Measurements from ENCODE around the gene OLFM4.
"Not testable (repeated sequence)": the region's sequence is repeated elsewhere in the genome, so short reads cannot be mapped to it uniquely, and the experiment has no call there.

Gene OLFM4

DNA sequence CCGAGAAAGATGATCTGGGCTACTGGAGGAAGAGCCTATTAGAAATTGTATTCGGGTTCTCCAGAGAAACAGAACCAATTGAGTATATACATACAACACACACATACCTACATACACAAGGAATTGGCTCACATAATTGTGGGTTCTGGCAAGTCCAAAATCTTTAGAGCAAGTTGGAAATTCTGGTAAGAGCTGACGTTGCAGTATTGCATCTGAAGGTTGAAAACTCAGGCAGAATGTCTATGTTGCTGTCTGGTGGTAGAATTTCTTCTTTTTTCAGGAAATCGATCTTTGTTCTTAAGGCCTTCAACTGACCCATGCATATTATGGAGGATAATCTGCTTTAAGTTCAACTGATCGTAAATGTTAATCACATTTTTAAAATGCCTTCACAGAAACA, 15.5 kb upstream of the OLFM4 start:
- TF ChIP-seq ZNF324 (tag by site-specific recombination; IDR thresholded peaks at IDR 0.05) (no peak), ZNF701 (tag by site-specific recombination; IDR thresholded peaks at IDR 0.05) (no peak), ZNF311 (tag by site-specific recombination; IDR thresholded peaks at IDR 0.05; ENCODE audit: borderline replicate concordance) (no peak), ZNF843 (tag by site-specific recombination; IDR thresholded peaks at IDR 0.05) (no peak), ZNF501 (tag by site-specific recombination; IDR thresholded peaks at IDR 0.05) (no peak), ZNF596 (tag by site-specific recombination; IDR thresholded peaks at IDR 0.05) (no peak), ZNF658 (tag by site-specific recombination; IDR thresholded peaks at IDR 0.05) (no peak)
- TF ChIP-seq, protein P1, sequence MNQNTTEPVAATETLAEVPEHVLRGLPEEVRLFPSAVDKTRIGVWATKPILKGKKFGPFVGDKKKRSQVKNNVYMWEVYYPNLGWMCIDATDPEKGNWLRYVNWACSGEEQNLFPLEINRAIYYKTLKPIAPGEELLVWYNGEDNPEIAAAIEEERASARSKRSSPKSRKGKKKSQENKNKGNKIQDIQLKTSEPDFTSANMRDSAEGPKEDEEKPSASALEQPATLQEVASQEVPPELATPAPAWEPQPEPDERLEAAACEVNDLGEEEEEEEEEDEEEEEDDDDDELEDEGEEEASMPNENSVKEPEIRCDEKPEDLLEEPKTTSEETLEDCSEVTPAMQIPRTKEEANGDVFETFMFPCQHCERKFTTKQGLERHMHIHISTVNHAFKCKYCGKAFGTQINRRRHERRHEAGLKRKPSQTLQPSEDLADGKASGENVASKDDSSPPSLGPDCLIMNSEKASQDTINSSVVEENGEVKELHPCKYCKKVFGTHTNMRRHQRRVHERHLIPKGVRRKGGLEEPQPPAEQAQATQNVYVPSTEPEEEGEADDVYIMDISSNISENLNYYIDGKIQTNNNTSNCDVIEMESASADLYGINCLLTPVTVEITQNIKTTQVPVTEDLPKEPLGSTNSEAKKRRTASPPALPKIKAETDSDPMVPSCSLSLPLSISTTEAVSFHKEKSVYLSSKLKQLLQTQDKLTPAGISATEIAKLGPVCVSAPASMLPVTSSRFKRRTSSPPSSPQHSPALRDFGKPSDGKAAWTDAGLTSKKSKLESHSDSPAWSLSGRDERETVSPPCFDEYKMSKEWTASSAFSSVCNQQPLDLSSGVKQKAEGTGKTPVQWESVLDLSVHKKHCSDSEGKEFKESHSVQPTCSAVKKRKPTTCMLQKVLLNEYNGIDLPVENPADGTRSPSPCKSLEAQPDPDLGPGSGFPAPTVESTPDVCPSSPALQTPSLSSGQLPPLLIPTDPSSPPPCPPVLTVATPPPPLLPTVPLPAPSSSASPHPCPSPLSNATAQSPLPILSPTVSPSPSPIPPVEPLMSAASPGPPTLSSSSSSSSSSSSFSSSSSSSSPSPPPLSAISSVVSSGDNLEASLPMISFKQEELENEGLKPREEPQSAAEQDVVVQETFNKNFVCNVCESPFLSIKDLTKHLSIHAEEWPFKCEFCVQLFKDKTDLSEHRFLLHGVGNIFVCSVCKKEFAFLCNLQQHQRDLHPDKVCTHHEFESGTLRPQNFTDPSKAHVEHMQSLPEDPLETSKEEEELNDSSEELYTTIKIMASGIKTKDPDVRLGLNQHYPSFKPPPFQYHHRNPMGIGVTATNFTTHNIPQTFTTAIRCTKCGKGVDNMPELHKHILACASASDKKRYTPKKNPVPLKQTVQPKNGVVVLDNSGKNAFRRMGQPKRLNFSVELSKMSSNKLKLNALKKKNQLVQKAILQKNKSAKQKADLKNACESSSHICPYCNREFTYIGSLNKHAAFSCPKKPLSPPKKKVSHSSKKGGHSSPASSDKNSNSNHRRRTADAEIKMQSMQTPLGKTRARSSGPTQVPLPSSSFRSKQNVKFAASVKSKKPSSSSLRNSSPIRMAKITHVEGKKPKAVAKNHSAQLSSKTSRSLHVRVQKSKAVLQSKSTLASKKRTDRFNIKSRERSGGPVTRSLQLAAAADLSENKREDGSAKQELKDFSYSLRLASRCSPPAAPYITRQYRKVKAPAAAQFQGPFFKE (tag by site-specific recombination; IDR thresholded peaks at IDR 0.05; ENCODE audit: borderline replicate concordance): no peak
- Histone ChIP-seq H3K27ac (ENCODE audit: extremely low read depth, low read depth, low read length) (no peak overlapping the region), H3K9me3 (ENCODE audit: control insufficient read depth, insufficient read depth, low read depth, low read length) (no peaks in the 10 kb centered on the region), H3K4me3 (ENCODE audit: low read depth, low read length) (no peak overlapping the region), H3K4me1 (ENCODE audit: control insufficient read depth, insufficient read depth, low read length) (no peaks in the 10 kb centered on the region), H3K36me3 (ENCODE audit: control insufficient read depth in 2 of 2, insufficient read depth in 1 of 2, low read length in 2 of 2) (no peaks in the 10 kb centered on the region)
- POLR2A ChIA-PET: no interaction called here
- CTCF ChIA-PET: no interaction called here

- CTCF ChIA-PET; H3K36me3 ChIP-seq (ENCODE audit: control insufficient read depth in 2 of 2, insufficient read depth in 1 of 2, low read length in 2 of 2); H3K4me3 ChIP-seq (ENCODE audit: low read depth, low read length); POLR2A ChIA-PET; H3K9me3 ChIP-seq (ENCODE audit: control insufficient read depth, insufficient read depth, low read depth, low read length); H3K27ac ChIP-seq (ENCODE audit: extremely low read depth, low read depth, low read length); H3K4me1 ChIP-seq (ENCODE audit: control insufficient read depth, insufficient read depth, low read length): not testable (repeated sequence)
- TF ChIP-seq ZNF555 (tag by site-specific recombination; conservative IDR thresholded peaks at IDR 0.05) (peak; percentile 58), ZNF623 (tag by site-specific recombination; IDR thresholded peaks at IDR 0.05) (peak; percentile 36; the same call in 1 of the 2 replicates), ZNF266 (tag by site-specific recombination; IDR thresholded peaks at IDR 0.05; ENCODE audit: low read depth) (0 out of 2 replicates have a peak, but pooled peaks have one; percentile 8), ZNF518A (tag by site-specific recombination; conservative IDR thresholded peaks at IDR 0.05; ENCODE audit: low read depth) (peak; percentile 72; the same call in 1 of the 2 replicates), ZNF510 (tag by site-specific recombination; IDR thresholded peaks at IDR 0.05; ENCODE audit: insufficient replicate concordance) (peak; percentile 62), ZFP37 (tag by site-specific recombination; IDR thresholded peaks at IDR 0.05) (0 out of 2 replicates have a peak, but pooled peaks have one; percentile 24), ZNF140 (tag by site-specific recombination; IDR thresholded peaks at IDR 0.05) (peak; percentile 70; the same call in 1 of the 2 replicates), ZNF394 (tag by site-specific recombination; IDR thresholded peaks at IDR 0.05; ENCODE audit: borderline replicate concordance) (peak; percentile 72; the same call in 1 of the 2 replicates), ZNF654 (tag by site-specific recombination; IDR thresholded peaks at IDR 0.05; ENCODE audit: low read depth) (0 out of 2 replicates have a peak, but pooled peaks have one; percentile 9), ZBTB8A (tag by site-specific recombination; IDR thresholded peaks at IDR 0.05) (0 out of 2 replicates have a peak, but pooled peaks have one; percentile 17), ZNF433 (tag by site-specific recombination; IDR thresholded peaks at IDR 0.05; ENCODE audit: low read depth) (0 out of 2 replicates have a peak, but pooled peaks have one; percentile 26), ZNF426 (tag by site-specific recombination; IDR thresholded peaks at IDR 0.05) (peak; percentile 60)
Observed at GRCh38 chr13:53014018-53014417, 14.6 kb upstream of the OLFM4 start.

Measured in HEK293 (cell line).